Mammary epithelial cell (primary cell): ENCODE data around the gene BLCAP.

Source experiments
- CTCF ChIP-seq, 2 donors: IDR thresholded peaks in 1 of 2; conservative IDR thresholded peaks in 1 of 2; 2 replicates each; pipeline ENCODE4 v1.5.1; 2011 to 2012; ENCODE audit warnings: inconsistent platforms in 2 of 2, low read length in 2 of 2, mild to moderate bottlenecking in 2 of 2, control low read depth in 1 of 2, low read depth in 1 of 2; ENCODE audit not compliant: insufficient read depth in 1 of 2; ENCODE audit errors: extremely low read depth in 1 of 2
- EZH2 ChIP-seq: IDR thresholded peaks from 2 replicates; pipeline ENCODE4 v1.6.1; 2012; ENCODE audit warnings: low read length, inconsistent platforms, borderline replicate concordance

- TF ChIP-seq CTCF (conservative IDR thresholded peaks at IDR 0.05 in 1 of 2, IDR thresholded peaks at IDR 0.05 in 1 of 2; ENCODE audit: extremely low read depth in 1 of 2, insufficient read depth in 1 of 2, low read depth in 1 of 2, low read length in 2 of 2) (no peak), EZH2 (no peak)
Observed at GRCh38 chr20:37484331-37484730, 43.3 kb downstream of the BLCAP start.
